HS-5 (cell line): ENCODE results near the gene RERE.

Experiments used
- DNase-seq: peaks from one replicate; pipeline ENCODE4 v3.0.0-alpha.2; 2012; ENCODE audit warnings: low read depth

The RERE gene

DNA sequence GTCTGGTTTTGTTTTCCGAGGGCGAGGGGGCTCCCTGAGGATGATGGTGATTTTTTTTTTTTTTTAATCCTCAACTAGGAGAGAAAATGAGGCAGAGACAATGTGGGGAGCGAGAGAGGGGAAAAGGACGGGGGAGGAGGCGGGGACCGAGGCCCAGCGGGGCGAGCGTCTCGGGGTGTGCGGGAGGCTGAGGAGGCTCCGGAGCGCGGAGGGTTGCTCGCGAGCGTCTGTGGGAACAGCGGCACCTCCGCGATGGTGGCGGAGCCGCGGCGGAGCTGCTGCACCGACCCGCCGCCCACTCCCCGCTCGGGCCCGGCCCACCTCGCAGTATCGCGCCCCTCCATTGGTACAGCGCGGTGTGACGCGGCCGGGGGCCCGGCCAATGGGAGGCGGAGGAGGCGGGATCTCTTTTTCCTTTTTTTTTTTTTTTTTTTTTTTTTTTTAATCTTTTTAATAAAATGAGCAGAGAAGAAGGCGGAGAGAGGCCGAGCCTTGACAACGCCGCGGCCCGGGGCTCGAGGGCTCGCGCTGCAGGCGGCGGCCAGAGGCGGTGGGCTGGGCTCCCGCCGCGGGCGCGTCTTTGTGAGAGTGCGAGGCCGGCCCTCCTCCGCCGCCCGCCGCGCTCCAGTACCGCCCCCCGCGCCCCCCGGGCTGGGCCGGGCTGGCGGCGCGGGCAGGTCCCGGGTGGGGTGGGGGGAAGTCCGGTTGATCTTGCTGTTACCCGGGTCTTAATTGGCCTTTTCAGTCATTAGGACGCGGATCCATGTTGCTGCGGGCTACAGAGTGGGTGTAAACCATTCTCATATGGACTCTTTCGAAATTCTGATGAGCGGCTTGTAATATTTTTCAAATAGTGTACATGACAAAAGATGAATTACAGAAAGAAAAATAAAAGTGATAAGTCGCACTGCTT is at the start of gene RERE:
Gene RERE (minus strand): TSS at position 229 of the 913 bp plus-strand sequence.
- DNase-seq: peak; percentile 43

- DNase-seq: no peak
Measured at GRCh38 chr1:8866792-8867415, 49.5 kb upstream of the RERE start.

GRCh38 chr1:8866173-8866791 is 48.8 kb upstream of the RERE start:
- DNase-seq: no peak

GRCh38 chr1:8864713-8865344 is 47.4 kb upstream of the RERE start:
- no peak for DNase-seq

DNA sequence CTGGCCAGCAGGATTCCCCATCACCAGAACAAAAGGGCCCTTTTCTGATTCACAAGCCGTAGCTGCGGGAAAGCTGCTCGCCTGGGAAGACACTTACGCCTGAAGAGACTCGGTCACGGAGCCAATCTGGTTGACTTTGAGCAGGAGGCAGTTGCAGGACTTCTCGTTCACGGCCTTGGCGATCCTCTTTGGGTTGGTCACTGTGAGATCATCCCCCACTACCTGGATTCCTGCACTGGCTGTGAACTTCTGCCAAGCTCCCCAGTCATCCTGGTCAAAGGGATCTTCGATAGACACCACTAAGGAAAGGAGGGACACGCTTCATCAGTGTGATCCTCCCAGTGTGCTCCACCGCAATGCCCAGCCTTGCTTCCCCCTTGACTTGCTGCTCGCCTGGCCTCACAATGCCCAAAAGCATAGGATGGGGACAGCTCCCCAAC is 46.4 kb upstream of the RERE start:
- no peak for DNase-seq

GRCh38 chr1:8863138-8863537 is 45.7 kb upstream of the RERE start:
- no peak for DNase-seq

- DNase-seq: no peak
Measured at GRCh38 chr1:8862528-8862927, 45.1 kb upstream of the RERE start.

DNA sequence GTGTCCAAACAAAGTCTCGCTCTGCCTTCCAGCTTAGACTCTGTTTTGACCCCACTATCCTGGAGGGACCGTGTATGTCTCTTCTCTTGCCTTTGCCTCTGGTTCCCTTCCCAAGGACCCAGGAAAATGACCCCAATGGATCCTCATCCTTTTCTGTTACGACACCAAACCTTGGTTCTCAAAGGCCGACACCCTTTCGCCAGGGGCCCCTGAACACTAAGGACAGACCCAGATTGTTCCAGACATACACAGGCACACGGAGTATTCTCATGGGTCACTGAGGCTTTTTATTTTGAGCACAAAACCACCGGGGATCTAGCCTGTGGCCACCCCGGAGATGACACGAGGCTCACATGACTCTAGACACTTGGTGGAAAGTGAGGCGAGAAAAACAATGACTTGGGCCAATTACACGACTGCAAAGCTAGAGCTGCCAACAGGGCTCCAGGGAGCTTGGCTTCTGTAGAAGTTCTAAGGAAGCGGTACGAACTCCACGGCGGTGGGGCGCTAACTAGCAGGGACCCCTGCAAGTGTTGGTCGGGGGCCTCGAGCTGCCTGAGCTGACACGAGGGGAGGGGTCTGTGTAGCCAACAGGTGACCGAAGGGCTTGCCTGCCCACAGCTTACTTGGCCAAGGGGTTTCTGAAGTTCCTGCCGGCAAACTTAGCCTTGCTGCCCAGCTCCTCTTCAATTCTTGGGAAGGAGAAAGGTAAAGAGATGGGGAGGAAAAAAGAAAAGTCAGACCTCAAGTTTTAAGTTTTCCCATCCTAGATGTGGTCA is 43.5 kb upstream of the RERE start:
- DNase-seq: no peak

DNA sequence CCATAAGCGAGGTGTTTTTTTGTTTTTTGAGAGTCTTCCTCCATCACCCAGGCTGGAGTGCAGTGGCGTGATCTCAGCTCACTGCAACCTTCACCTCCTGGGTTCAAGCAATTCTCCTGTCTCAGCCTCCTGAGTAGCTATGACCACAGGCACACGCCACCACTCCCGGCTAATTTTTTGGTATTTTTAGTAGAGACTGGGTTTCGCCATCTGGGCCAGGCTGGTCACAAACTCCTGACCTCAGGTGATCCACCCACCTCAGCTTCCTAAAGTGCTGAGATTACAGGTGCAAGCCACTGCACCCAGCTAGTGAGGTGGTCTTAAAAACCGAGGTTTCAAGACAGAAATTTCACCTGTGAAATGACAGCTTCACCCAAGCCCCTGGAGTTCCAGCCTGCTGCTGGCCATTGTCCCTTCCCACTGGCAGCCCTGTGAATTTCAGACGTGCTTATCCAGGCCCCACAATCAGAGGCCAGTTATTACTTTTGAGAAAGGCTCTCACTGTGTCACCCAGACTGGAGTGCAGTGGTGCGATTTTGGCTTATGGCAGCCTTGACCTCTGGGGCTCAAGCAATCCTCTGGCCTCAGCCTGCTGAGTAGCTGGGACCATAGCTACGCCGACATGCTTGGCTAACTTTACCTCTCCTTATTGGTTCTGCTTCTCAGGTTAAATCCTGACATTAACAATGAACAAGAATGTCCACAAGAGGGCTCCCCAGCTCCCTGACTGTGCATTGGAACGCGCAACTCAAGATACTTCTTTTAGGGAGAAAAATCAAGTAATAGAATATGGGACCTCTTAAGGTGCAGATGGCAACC is 41.7 kb upstream of the RERE start:
- DNase-seq: no peak

- peak; percentile 83 for DNase-seq
Measured at GRCh38 chr1:8858112-8858668, 40.8 kb upstream of the RERE start.

DNA sequence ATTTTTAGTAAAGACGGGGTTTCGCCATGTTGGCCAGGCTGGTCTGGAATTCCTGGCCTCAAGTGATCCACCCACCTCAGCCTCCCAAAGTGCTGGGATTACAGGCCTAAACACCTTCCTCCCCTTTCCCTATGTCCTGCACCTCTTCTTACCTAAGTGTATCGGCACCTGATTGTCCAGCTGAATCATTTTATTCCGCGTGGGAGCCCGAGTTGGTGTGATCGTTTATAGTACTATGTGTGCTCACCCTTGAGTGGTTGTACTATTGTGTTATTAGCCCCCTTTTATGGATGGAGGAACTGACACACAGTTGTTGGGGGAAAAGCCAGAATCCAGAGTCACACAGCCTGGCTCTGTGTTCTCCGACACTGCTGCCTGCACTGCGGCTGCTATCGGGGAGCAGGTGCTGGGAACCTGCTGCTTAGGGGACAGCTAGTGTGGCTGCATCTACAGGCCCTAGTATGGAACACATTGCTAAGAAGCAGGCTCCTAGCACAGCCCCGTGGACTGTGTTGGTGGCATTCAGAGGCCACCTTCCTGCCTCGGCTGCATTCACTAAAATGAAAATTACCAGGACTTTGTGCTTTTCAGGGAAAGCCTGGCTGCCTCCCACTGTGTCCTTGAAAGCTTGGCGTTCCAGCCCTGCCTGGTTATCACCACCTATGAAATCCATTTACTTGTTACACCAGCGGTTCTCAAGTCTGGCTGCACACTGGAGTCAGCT is 39.4 kb upstream of the RERE start:
- no peak for DNase-seq

GRCh38 chr1:8854240-8854639 is 36.8 kb upstream of the RERE start:
- DNase-seq: no peak

- no peak for DNase-seq
Measured at GRCh38 chr1:8851060-8851459, 33.6 kb upstream of the RERE start.

DNA sequence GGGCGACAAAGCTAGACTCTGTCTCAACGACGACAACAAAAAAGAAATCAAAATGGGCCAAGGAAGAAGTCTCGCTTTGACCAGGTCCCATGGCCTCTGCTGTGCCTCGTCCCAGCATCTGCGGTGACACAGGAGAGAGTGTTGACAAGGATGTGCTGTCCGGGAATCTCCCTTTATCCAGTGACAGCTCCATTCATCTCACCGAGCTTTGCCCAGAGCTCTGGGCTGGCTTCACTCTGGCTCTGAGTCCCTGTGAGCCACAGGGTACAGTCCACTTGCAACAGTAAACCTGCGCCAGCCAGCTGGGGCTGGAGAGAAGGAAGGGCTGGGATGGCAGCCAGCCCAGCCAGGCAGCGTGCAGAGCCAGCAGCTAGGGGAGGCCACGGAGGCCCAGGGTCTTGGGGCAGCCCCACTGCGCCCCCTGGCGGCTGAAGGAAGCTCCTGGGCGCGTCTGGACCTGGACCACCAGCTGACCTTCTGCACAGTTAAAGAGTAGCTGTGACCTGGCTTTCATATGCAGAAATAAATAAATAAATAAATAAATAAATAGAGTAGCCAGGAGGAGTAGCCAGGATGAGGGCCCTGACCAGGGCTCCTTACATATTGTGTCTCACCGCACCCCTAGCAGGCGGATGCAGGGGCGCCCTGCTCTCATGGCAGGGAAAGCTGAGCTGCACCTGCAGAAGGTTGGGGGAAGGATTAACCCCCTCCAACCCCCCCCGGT is 31.4 kb upstream of the RERE start:
- DNase-seq: no peak

DNA sequence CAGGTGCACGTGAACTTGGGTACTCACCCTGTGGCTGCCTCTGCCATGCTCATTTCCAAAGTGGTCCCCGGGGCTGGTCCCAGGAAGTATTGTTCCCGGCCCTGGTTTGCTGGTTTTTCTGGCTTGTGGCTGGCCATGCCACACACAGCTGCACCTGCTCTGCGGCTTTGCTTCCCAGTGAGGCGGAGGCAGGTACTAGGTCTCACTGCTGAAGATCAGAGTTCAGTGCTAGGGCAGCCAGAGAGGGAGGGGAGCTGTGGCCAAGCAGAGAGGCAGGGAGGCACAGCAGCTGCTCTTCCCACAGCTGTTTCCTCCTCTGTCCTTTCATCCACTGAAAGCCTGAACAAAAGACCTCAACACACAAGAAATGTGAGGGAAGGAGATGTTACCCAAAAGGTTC is 30.6 kb upstream of the RERE start:
- no peak for DNase-seq

DNA sequence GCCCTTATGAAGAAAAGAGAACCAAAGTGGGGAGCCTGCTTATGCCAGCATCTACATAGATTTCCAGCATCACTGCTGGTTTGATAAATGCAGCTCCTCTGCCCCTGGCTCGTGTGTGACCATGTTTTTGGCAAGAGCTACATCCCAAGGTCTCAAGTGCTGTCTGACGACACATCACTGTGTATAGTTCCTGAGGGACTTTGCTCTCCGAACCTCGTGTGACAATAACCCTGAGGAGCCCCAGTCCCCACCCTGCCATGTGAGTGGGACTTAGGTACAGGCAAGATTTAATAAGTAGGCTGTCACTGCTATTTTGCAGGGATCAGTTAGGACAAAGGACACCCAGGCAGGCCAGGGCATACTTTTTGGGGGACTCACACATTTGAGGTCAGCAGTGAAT is 28.8 kb upstream of the RERE start:
- no peak for DNase-seq

- no peak for DNase-seq
Measured at GRCh38 chr1:8845104-8846097, 28.0 kb upstream of the RERE start.

DNA sequence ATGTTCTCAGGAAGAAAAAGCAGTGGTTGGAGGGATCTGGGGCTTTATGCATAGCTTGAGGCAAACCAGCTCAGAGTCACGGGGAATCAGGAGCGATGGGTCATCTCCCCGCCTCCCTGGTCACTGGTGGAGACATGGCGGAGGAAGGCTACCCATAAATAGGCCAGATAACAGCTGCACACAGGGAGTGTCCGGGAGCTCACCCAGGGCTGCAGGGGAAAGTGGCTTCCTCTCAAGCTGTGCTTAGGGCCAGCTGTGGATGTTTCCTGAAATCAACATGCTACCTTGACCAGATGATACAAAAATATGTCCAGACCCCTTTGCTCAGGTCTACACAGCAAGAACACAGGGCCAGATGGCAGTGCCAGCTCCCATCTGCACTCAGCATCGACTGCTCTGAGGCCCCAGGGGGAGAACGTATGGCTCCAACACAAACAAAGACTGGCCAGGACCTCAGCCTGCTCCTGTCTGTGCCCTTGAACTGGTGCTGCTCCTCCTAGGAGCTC is 27.1 kb upstream of the RERE start:
- DNase-seq: no peak
